ENCODE results near the gene SPAG6. TPM values are rescaled to one million over a fixed set of nuclear protein-coding genes. Genes with fewer than 3 reads are reported as not detected.

SPAG6 gene
- total and polyA plus RNA-seq, 2 of the 8 experiments (the other 6 are each of a cell fraction or from before 2014, with no cell fraction given), result 0.14 TPM; not detected in 1

- peaks cover 7% of the 10 kb centered on the region; the same call in 1 of the 2 replicates for H3K23me2 ChIP-seq (ENCODE audit: low read depth, low read length)
- H2AK5ac ChIP-seq (ENCODE audit: low read depth, low read length), result no peak overlapping the region
- no peak overlapping the region for H3K23ac ChIP-seq (ENCODE audit: insufficient read length)
- H3K27me3 ChIP-seq (replicated peaks in 1 of 4; ENCODE audit: control insufficient read depth in 3 of 4, extremely low read depth in 1 of 4, insufficient read depth in 3 of 4, low read length in 3 of 4), result peaks cover 62 to 100% (median 90%) of the 10 kb centered on the region in 4 experiments
- CTCF ChIA-PET (ENCODE audit: partially characterized antibody), result no interaction called here
- no peak overlapping the region for H3K4me3 ChIP-seq (ENCODE audit: extremely low read depth in 1 of 4, insufficient read depth in 2 of 4, low read depth in 3 of 4, low read length in 4 of 4)
- no peak overlapping the region for H2BK120ac ChIP-seq (replicated peaks; ENCODE audit: low read depth, low read length)
- H3K18ac ChIP-seq (ENCODE audit: extremely low read depth, low read length), result no peak overlapping the region
- no peak overlapping the region for H3K4ac ChIP-seq (replicated peaks; ENCODE audit: insufficient read length, low read depth, low read length)
- no peak overlapping the region for H2BK15ac ChIP-seq (ENCODE audit: low read length)
- DNase-seq (ENCODE audit: low read depth in 1 of 2, low spot score in 2 of 2) (no peak), FAIRE-seq (no peak)
- no peaks in the 10 kb centered on the region; a peak in 1 of 8 replicates for H3K36me3 ChIP-seq (ENCODE audit: control insufficient read depth in 2 of 4, insufficient read depth in 4 of 4, low read length in 3 of 4)
- WGBS, 2 experiments (ENCODE audit: extremely low coverage in 1 of 2, insufficient coverage in 1 of 2, insufficient read length in 1 of 2, insufficient replicate concordance in 2 of 2, low coverage in 1 of 2, low lambda C conversion rate in 2 of 2, missing lambda C conversion rate in 1 of 2), result 40% methylated on average over 3 of the region's 3 CpGs; no CpG with 5 or more reads in 1 of the 2 experiments
- no peak overlapping the region for H2BK5ac ChIP-seq (ENCODE audit: low read depth, low read length)
- H3K4me2 ChIP-seq (ENCODE audit: insufficient read depth in 1 of 2, low read depth in 2 of 2, low read length in 2 of 2), result peak overlapping the region in 1 of 2 experiments; percentile 68; a peak in 1 of 4 replicates
- no peak overlapping the region for H3K9ac ChIP-seq (replicated peaks in 1 of 4; ENCODE audit: extremely low read depth in 1 of 4, low read depth in 3 of 4, low read length in 3 of 4)
- H4K8ac ChIP-seq (ENCODE audit: extremely low read depth, insufficient read depth, low read length), result no peak overlapping the region
- peaks cover 2 to 14% of the 10 kb centered on the region in 2 experiments for H4K20me1 ChIP-seq (replicated peaks in 1 of 2; ENCODE audit: control insufficient read depth in 1 of 2, insufficient read depth in 2 of 2, low read length in 2 of 2)
- no peaks in the 10 kb centered on the region for H3K79me1 ChIP-seq (ENCODE audit: low read depth, low read length)
- POLR2A ChIA-PET (ENCODE audit: partially characterized antibody), result no interaction called here
- H4K5ac ChIP-seq (ENCODE audit: insufficient read length, low read depth, low read length), result no peak overlapping the region
- no peaks in the 10 kb centered on the region; a peak in 1 of 4 replicates for H3K9me3 ChIP-seq (ENCODE audit: insufficient read depth in 2 of 2, low read depth in 1 of 2, low read length in 1 of 2)
- H3K4me1 ChIP-seq (replicated peaks in 1 of 4; ENCODE audit: control insufficient read depth in 3 of 4, insufficient read depth in 4 of 4, low read length in 3 of 4), result peaks cover 0 to 7% (median 5%) of the 10 kb centered on the region in 4 experiments; a peak in 4 of 7 replicates
- H3K79me2 ChIP-seq (ENCODE audit: control insufficient read depth in 1 of 2, insufficient read depth in 2 of 2, low read length in 2 of 2), result no peaks in the 10 kb centered on the region
- H3K56ac ChIP-seq (replicated peaks; ENCODE audit: insufficient read length, low read depth, low read length), result no peak overlapping the region
- no peak overlapping the region for H2BK12ac ChIP-seq (ENCODE audit: low read depth, low read length)
- H4K91ac ChIP-seq (replicated peaks; ENCODE audit: insufficient read length, low read length), result no peak overlapping the region
- H2BK20ac ChIP-seq (ENCODE audit: low read length), result no peak overlapping the region
- H3K27ac ChIP-seq (ENCODE audit: low read depth, low read length), result no peak overlapping the region
- no peak overlapping the region for H3K14ac ChIP-seq (ENCODE audit: insufficient read length)
- no peak overlapping the region for H2AFZ ChIP-seq (ENCODE audit: low read length)
- TF ChIP-seq, protein P1, sequence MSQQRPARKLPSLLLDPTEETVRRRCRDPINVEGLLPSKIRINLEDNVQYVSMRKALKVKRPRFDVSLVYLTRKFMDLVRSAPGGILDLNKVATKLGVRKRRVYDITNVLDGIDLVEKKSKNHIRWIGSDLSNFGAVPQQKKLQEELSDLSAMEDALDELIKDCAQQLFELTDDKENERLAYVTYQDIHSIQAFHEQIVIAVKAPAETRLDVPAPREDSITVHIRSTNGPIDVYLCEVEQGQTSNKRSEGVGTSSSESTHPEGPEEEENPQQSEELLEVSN (IDR thresholded peaks at IDR 0.05), result no peak
- TF ChIP-seq HDAC6 (IDR thresholded peaks at IDR 0.05; ENCODE audit: low read depth, low read length), result no peak
- TF ChIP-seq ATF3 (IDR thresholded peaks at IDR 0.05; ENCODE audit: insufficient read depth, low read depth, low read length), result no peak
- TF ChIP-seq CBX8 (IDR thresholded peaks at IDR 0.05; ENCODE audit: borderline replicate concordance, low read depth, low read length), result peak; percentile 25; the same call in 1 of the 2 replicates
- no peak for TF ChIP-seq KDM4A (IDR thresholded peaks at IDR 0.05; ENCODE audit: low read depth, low read length, severe bottlenecking)
Observed at GRCh38 chr10:22341926-22342196, 3.4 kb upstream of the SPAG6 start.

Measured in H1 (cell line).